ENCODE data around the gene STRBP. TPM values are rescaled to one million over a fixed set of nuclear protein-coding genes. Genes with fewer than 3 reads are reported as not detected.

Gene STRBP
- total RNA-seq, 4 donors from 2014 or later = 20.8 to 49.9 (median 37.4) TPM

- TF ChIP-seq, protein P1, sequence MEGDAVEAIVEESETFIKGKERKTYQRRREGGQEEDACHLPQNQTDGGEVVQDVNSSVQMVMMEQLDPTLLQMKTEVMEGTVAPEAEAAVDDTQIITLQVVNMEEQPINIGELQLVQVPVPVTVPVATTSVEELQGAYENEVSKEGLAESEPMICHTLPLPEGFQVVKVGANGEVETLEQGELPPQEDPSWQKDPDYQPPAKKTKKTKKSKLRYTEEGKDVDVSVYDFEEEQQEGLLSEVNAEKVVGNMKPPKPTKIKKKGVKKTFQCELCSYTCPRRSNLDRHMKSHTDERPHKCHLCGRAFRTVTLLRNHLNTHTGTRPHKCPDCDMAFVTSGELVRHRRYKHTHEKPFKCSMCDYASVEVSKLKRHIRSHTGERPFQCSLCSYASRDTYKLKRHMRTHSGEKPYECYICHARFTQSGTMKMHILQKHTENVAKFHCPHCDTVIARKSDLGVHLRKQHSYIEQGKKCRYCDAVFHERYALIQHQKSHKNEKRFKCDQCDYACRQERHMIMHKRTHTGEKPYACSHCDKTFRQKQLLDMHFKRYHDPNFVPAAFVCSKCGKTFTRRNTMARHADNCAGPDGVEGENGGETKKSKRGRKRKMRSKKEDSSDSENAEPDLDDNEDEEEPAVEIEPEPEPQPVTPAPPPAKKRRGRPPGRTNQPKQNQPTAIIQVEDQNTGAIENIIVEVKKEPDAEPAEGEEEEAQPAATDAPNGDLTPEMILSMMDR (IDR thresholded peaks at IDR 0.05) = no peak
- TF ChIP-seq POLR2A (IDR thresholded peaks at IDR 0.05) = no peak
- Histone ChIP-seq H3K27ac (no peak overlapping the region), H3K27me3 (no peaks in the 10 kb centered on the region), H3K4me3 (no peak overlapping the region), H3K36me3 (peaks cover 0 to 53% (median 0%) of the 10 kb centered on the region in 3 donors), H3K9me3 (no peaks in the 10 kb centered on the region), H3K4me1 (no peaks in the 10 kb centered on the region)
- no peak for DNase-seq
Observed at GRCh38 chr9:123091459-123091858, 176.9 kb downstream of the STRBP start.

- TF ChIP-seq, protein P1 (IDR thresholded peaks at IDR 0.05) = no peak
- TF ChIP-seq POLR2A (IDR thresholded peaks at IDR 0.05) = no peak
- no peaks in the 10 kb centered on the region for H3K27me3 ChIP-seq
- H3K9me3 ChIP-seq = no peaks in the 10 kb centered on the region
- H3K4me1 ChIP-seq = no peaks in the 10 kb centered on the region
- H3K27ac ChIP-seq = no peak overlapping the region
- peaks cover 0 to 48% (median 0%) of the 10 kb centered on the region in 3 donors for H3K36me3 ChIP-seq
- DNase-seq = no peak
- H3K4me3 ChIP-seq = no peak overlapping the region
Observed at GRCh38 chr9:123090956-123091355, 177.4 kb downstream of the STRBP start.

DNA sequence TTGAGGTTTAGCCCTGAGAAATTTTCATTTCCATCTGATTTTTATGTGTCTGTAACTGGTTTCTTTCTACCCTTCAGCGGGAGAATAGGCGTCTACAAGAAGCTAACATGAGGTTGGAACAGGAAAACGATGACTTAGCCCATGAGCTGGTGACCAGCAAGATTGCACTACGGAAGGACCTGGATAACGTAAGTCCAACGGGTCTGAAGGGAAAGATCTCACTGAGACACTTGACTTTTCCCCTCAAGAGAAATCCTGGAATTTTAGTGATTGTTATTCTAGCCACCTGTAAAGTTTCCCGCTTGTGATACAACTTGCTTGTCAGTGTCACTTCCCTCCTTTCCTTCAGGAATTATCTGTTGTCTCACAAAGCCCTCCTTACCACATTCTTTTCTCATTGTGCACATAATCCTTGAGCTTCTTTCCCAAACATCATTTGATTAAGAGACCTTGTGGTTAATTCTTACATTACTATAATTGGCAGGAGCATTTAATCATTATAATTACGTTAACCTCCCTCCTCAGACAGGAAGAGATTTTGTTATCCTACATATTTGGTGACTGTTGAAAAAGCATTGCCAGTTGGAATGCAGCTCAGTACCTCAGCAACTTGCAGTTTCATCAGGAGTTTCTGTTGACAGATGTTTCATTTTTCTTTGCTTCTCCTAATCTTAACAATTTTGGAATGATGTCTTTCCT lies 178.0 kb downstream of the STRBP start:
- Histone ChIP-seq H3K27ac (peak overlapping the region in 1 of 4 donors; percentile 6), H3K27me3 (no peaks in the 10 kb centered on the region), H3K9me3 (no peaks in the 10 kb centered on the region), H3K4me1 (no peaks in the 10 kb centered on the region), H3K36me3 (peaks cover 0 to 47% (median 0%) of the 10 kb centered on the region in 3 donors), H3K4me3 (no peak overlapping the region)
- TF ChIP-seq, protein P1 (IDR thresholded peaks at IDR 0.05) = no peak
- TF ChIP-seq POLR2A (IDR thresholded peaks at IDR 0.05) = no peak
- DNase-seq = no peak

DNA sequence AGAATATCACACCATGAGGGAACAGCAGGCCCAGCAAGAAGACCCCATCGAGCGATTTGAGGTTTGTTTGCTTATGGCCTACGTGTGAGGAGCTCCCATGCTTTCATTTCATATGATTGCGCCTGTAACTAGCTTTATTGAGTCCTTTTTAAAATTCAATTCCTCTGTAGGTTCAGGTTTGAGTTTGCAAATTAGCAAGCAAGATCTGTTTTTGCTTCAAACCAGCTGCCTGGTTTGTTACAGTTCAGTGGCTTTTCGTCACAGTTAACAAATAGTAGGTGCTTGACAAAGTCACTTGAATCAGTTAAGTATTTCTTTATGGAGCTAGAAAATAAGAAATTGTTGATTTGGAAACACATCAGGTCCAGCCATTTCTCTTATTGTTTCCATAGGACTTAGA lies 178.6 kb downstream of the STRBP start:
- TF ChIP-seq, protein P1 (IDR thresholded peaks at IDR 0.05) = no peak
- no peak for TF ChIP-seq POLR2A (IDR thresholded peaks at IDR 0.05)
- Histone ChIP-seq H3K4me1 (no peaks in the 10 kb centered on the region), H3K27me3 (no peaks in the 10 kb centered on the region), H3K4me3 (no peak overlapping the region), H3K27ac (peak overlapping the region in 1 of 4 donors; percentile 6), H3K36me3 (peaks cover 0 to 52% (median 0%) of the 10 kb centered on the region in 3 donors), H3K9me3 (no peaks in the 10 kb centered on the region)
- no peak for DNase-seq

DNA sequence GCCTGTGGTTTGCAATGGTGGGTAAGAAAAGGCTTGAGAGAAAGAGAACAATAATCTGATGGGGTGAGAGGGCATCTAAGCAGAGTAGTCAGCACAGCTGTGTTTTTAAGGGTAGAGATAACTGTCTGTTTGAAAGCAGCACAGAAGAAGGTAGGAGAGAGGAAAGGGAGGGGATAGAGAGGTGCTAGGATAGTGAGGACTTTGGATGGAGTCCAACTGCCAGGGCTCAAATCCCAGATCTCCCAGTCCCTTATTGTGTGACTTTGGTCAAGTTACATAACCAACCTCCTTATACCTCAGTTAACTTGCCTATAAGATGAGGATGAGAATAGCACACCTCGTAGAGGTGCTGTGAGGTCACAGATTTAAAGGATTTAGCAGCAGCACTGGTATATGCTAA lies 179.3 kb downstream of the STRBP start:
- Histone ChIP-seq H3K27me3 (no peaks in the 10 kb centered on the region), H3K27ac (no peak overlapping the region), H3K36me3 (peaks cover 0 to 58% (median 0%) of the 10 kb centered on the region in 3 donors), H3K4me3 (no peak overlapping the region), H3K9me3 (no peaks in the 10 kb centered on the region), H3K4me1 (no peaks in the 10 kb centered on the region)
- TF ChIP-seq, protein P1 (IDR thresholded peaks at IDR 0.05) = no peak
- TF ChIP-seq POLR2A (IDR thresholded peaks at IDR 0.05) = no peak
- DNase-seq = no peak
